ENCODE data around the gene EPN2.

The EPN2 gene

GRCh38 chr17:19242323-19242722, 5.2 kb downstream of the EPN2 start:
- DNase-seq: no peak

GRCh38 chr17:19242926-19243325, 5.8 kb downstream of the EPN2 start:
- no peak for DNase-seq

- DNase-seq: no peak
These were observed 6.7 kb downstream of the EPN2 start for GRCh38 chr17:19243838-19244237.

- no peak for DNase-seq
These were observed 7.2 kb downstream of the EPN2 start for GRCh38 chr17:19244357-19244756.

- no peak for DNase-seq
These were observed 7.6 kb downstream of the EPN2 start for GRCh38 chr17:19244781-19245180.

- no peak for DNase-seq
These were observed 10.3 kb downstream of the EPN2 start for GRCh38 chr17:19247473-19247872.

- no peak for DNase-seq
These were observed 11.2 kb downstream of the EPN2 start for GRCh38 chr17:19248151-19248927.

GRCh38 chr17:19248928-19249574, 11.9 kb downstream of the EPN2 start:
- DNase-seq: peak in 2 of 3 donors; percentile 14 to 32

- DNase-seq: no peak
These were observed 12.5 kb downstream of the EPN2 start for GRCh38 chr17:19249681-19250080.

- DNase-seq: no peak
These were observed 13.4 kb downstream of the EPN2 start for GRCh38 chr17:19250421-19251173.

- no peak for DNase-seq
These were observed 15.9 kb downstream of the EPN2 start for GRCh38 chr17:19253112-19253511.

GRCh38 chr17:19254651-19255050, 17.5 kb downstream of the EPN2 start:
- DNase-seq: no peak

GRCh38 chr17:19255279-19255678, 18.1 kb downstream of the EPN2 start:
- DNase-seq: no peak

- DNase-seq: no peak
These were observed 21.2 kb downstream of the EPN2 start for GRCh38 chr17:19258371-19258770.

- peak; percentile 23 to 37 (median 33) for DNase-seq
These were observed 23.8 kb downstream of the EPN2 start for GRCh38 chr17:19260958-19261357.

GRCh38 chr17:19261426-19261825, 24.3 kb downstream of the EPN2 start:
- peak in 1 of 3 donors; percentile 3 for DNase-seq

- peak in 1 of 3 donors; percentile 16 for DNase-seq
These were observed 25.8 kb downstream of the EPN2 start for GRCh38 chr17:19262650-19263631.

GRCh38 chr17:19263641-19264051, 26.5 kb downstream of the EPN2 start:
- no peak for DNase-seq

- DNase-seq: no peak
These were observed 27.1 kb downstream of the EPN2 start for GRCh38 chr17:19264268-19264667.

GRCh38 chr17:19264681-19265080, 27.5 kb downstream of the EPN2 start:
- no peak for DNase-seq

GRCh38 chr17:19265755-19266154, 28.6 kb downstream of the EPN2 start:
- no peak for DNase-seq

- DNase-seq: no peak
These were observed 31.4 kb downstream of the EPN2 start for GRCh38 chr17:19268611-19269010.
